Transverse colon (tissue), 4 donors: ENCODE results near the gene CHST4. TPM values are rescaled to one million over a fixed set of nuclear protein-coding genes. Genes with fewer than 3 reads are reported as not detected.

ENCODE experiments used
- DNase-seq: peaks from one replicate; pipeline ENCODE4 v3.0.0-alpha.2; 2019
- H3K27ac ChIP-seq, 4 donors: fragments of 200-600 bp; sonication (generic); 2 replicates each; pipeline ENCODE4 v1.5.1; 2016 to 2018; ENCODE audit warnings: inconsistent platforms in 4 of 4
- H3K27me3 ChIP-seq: fragments of 200-600 bp; sonication (generic); 2 replicates; pipeline ENCODE4 v1.5.1; 2017; ENCODE audit warnings: inconsistent platforms
- H3K36me3 ChIP-seq, 4 donors: fragments of 200-600 bp; sonication (generic); 2 replicates each; pipeline ENCODE4 v1.5.1; 2017 to 2019; ENCODE audit warnings: inconsistent platforms in 4 of 4
- H3K4me1 ChIP-seq, 4 donors: fragments of 200-600 bp; sonication (generic); 2 replicates each; pipeline ENCODE4 v1.5.1; 2017 to 2020; ENCODE audit warnings: inconsistent platforms in 4 of 4
- H3K4me3 ChIP-seq, 4 donors: fragments of 200-600 bp; sonication (generic); 1 replicate in 1 of 4; 2 replicates in 3 of 4; pipeline versions ENCODE4 v1.5.1 to v1.6.1; 2017 to 2019; ENCODE audit warnings: inconsistent platforms in 4 of 4
- H3K9me3 ChIP-seq, 2 donors: fragments of 200-600 bp; sonication (generic); 2 replicates each; pipeline ENCODE4 v1.5.1; 2017 to 2019; ENCODE audit warnings: inconsistent platforms in 2 of 2
- CTCF ChIP-seq, 5 experiments: fragments of 200-600 bp in 3 of 5; fragments of 450-650 bp in 2 of 5; sonication (generic) in 3 of 5; IDR thresholded peaks; 1 replicate in 2 of 5; 2 replicates in 3 of 5; pipeline ENCODE4 v1.5.1; 2016 to 2017; ENCODE audit warnings: antibody characterized with exemption in 5 of 5, inconsistent platforms in 3 of 5, mild to moderate bottlenecking in 2 of 5, moderate library complexity in 1 of 5
- EP300 ChIP-seq: sonication (generic); formaldehyde crosslinking; IDR thresholded peaks from one replicate; pipeline ENCODE4 v1.6.1; 2017; ENCODE audit warnings: antibody characterized with exemption, low read depth
- POLR2A ChIP-seq: fragments of 450-650 bp; IDR thresholded peaks from one replicate; pipeline ENCODE4 v1.6.1; 2016; ENCODE audit warnings: antibody characterized with exemption, mild to moderate bottlenecking, moderate library complexity
- POLR2AphosphoS5 ChIP-seq, 3 donors: sonication (generic); formaldehyde crosslinking; IDR thresholded peaks; one replicate each; pipeline ENCODE4 v1.6.1; 2016; ENCODE audit warnings: antibody characterized with exemption in 3 of 3
- WGBS, 2 donors: methylation state at CpG; one replicate each; pipeline ENCODE4 v1.1.5; 2018; ENCODE audit warnings: low coverage in 1 of 2; 5-methylcytosine and 5-hydroxymethylcytosine counted together
- in situ Hi-C, 4 donors: fragments of 200-750 bp; cut with MboI; loops; one replicate each; pipeline versions ENCODE4 v1.15.0 to v1.15.1; 2017; ENCODE audit warnings: low sequenced_read_pairs in 3 of 4, low pct_ligation_motif_present in 1 of 4, low pct_unique_long_range_greater_than_20kb in 1 of 4
- intact Hi-C: fragments of 100-400 bp; cut with DNase I; formaldehyde crosslinking; loops from one replicate; pipeline ENCODE4 v1.15.1; 2023; ENCODE audit warnings: low total_unique reads
- total RNA-seq, 4 donors: library from RNA; depleted of rRNA; stranded (reverse); fragments of >200 nt; gene quantifications; one replicate each; pipeline ENCODE4 v1.1.0, GENCODE V29; 2016

The CHST4 gene
- total RNA-seq, 4 donors from 2014 or later = not detected

- no peak for DNase-seq
- in situ Hi-C loops (no loop called here), intact Hi-C loops (no loop called here)
- Histone ChIP-seq H3K27ac (no peak overlapping the region), H3K9me3 (no peaks in the 10 kb centered on the region), H3K36me3 (no peaks in the 10 kb centered on the region), H3K4me1 (peaks cover 0 to 7% (median 0%) of the 10 kb centered on the region in 4 donors), H3K4me3 (no peak overlapping the region), H3K27me3 (no peaks in the 10 kb centered on the region)
- TF ChIP-seq POLR2AphosphoS5 (IDR thresholded peaks at IDR 0.05) = no peak
- TF ChIP-seq POLR2A = no peak
- no peak for TF ChIP-seq EP300
- TF ChIP-seq CTCF (IDR thresholded peaks at IDR 0.05) = no peak
These were observed 20.9 kb downstream of the CHST4 start for GRCh38 chr16:71547168-71547567.

- H3K27ac ChIP-seq = no peak overlapping the region
- TF ChIP-seq POLR2AphosphoS5 (IDR thresholded peaks at IDR 0.05) = no peak
- TF ChIP-seq EP300 = no peak
- peak in 3 of 5 experiments; percentile 12 to 23 (median 23) for TF ChIP-seq CTCF (IDR thresholded peaks at IDR 0.05)
- no peak for TF ChIP-seq POLR2A
- H3K4me3 ChIP-seq = no peak overlapping the region
- no peak for DNase-seq
- 40 to 42% methylated on average over 6 of the region's 6 CpGs for WGBS, 2 donors
- no peaks in the 10 kb centered on the region for H3K36me3 ChIP-seq
- H3K27me3 ChIP-seq = no peaks in the 10 kb centered on the region
- H3K9me3 ChIP-seq = no peaks in the 10 kb centered on the region
- in situ Hi-C loops = no loop called here
- intact Hi-C loops = no loop called here
- no peaks in the 10 kb centered on the region for H3K4me1 ChIP-seq
These were observed 26.7 kb downstream of the CHST4 start for GRCh38 chr16:71552698-71553503.

GRCh38 chr16:71555230-71555891 is 29.1 kb downstream of the CHST4 start:
- intact Hi-C loops = no loop called here
- H3K9me3 ChIP-seq = no peaks in the 10 kb centered on the region
- no peak overlapping the region for H3K4me3 ChIP-seq
- H3K27ac ChIP-seq = no peak overlapping the region
- H3K4me1 ChIP-seq = no peaks in the 10 kb centered on the region
- no peaks in the 10 kb centered on the region for H3K36me3 ChIP-seq
- in situ Hi-C loops = no loop called here
- no peak for TF ChIP-seq CTCF (IDR thresholded peaks at IDR 0.05)
- no peak for TF ChIP-seq EP300
- no peak for TF ChIP-seq POLR2A
- no peak for TF ChIP-seq POLR2AphosphoS5 (IDR thresholded peaks at IDR 0.05)
- no peaks in the 10 kb centered on the region for H3K27me3 ChIP-seq
- DNase-seq = no peak
- WGBS, 2 donors = 44 to 58% methylated on average over 1 of the region's 1 CpG

- in situ Hi-C loops (no loop called here), intact Hi-C loops (no loop called here)
- no peak for DNase-seq
- H3K4me3 ChIP-seq = no peak overlapping the region
- no peaks in the 10 kb centered on the region for H3K27me3 ChIP-seq
- no peak overlapping the region for H3K27ac ChIP-seq
- 78 to 86% methylated on average over 1 to 3 of the region's 3 CpGs for WGBS, 2 donors
- peaks cover 0 to 4% of the 10 kb centered on the region in 2 donors for H3K9me3 ChIP-seq
- TF ChIP-seq POLR2AphosphoS5 (IDR thresholded peaks at IDR 0.05) = no peak
- TF ChIP-seq CTCF (IDR thresholded peaks at IDR 0.05) = no peak
- TF ChIP-seq EP300 = no peak
- no peak for TF ChIP-seq POLR2A
- H3K4me1 ChIP-seq = no peaks in the 10 kb centered on the region
- no peaks in the 10 kb centered on the region for H3K36me3 ChIP-seq
These were observed 31.1 kb downstream of the CHST4 start for GRCh38 chr16:71557299-71557698.
